G401 (cell line): Measurements from ENCODE around the gene RYR2. TPM values are rescaled to one million over a fixed set of nuclear protein-coding genes. Genes with fewer than 3 reads are reported as not detected.

ENCODE experiments used
- DNase-seq: peaks from one replicate; pipeline ENCODE4 v3.0.0-alpha.2; 2015; ENCODE audit warnings: low spot score
- in situ Hi-C: cut with HindIII; loops from 2 replicates; pipeline ENCODE4 v1.10.0; 2016; ENCODE audit warnings: low sequenced_read_pairs, mixed read lengths
- total RNA-seq: library from RNA; depleted of rRNA; stranded (reverse); fragments of >200 nt; shearing (Covaris generic); gene quantifications from 2 replicates; pipeline ENCODE4 v1.2.3, GENCODE V29; 2014

RYR2 gene
- total RNA-seq, 1 experiment from 2014 or later = not detected

DNA sequence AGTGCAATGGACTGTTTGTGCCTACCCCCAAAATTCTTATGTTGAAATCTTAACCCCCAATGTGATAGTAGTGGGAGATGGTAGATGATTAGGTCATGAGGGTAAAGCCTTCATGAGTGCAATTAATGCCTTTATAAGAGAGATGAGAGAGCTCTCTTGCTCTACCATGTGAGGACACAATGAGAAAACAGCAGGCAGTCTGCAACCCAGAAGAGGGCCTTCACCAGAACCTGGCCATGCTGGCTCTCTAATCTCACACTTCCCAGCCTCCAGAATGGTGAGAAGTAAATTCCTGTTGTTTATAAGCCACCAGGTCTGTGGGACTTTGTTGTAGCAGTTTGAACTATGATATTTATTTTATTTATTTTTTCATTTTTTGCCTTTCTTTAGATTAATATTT lies 21.0 kb downstream of the RYR2 start:
- in situ Hi-C loops = no loop called here
- no peak for DNase-seq

- in situ Hi-C loops = no loop called here
- no peak for DNase-seq
Observed at GRCh38 chr1:237065903-237066302, 23.9 kb downstream of the RYR2 start.

DNA sequence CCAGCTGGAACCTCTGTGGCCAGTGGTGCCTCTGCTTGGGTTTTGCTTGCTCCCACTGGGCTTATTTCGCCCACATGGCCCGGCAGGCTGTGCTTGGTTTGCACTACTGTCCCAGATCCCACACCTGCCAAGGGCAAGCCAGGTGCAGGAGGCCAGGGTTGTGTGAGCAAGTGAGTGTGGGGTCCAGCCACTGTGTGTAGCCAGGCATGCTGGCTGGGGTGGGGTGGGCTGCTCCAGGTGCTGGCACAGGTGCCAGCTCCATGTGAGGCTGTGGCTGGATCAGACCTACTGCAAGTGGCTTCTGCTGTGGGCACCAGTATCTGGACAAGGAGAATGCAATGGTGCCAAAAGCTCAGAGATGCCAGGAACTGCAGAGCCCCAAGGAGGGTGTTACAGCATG lies 28.5 kb downstream of the RYR2 start:
- in situ Hi-C loops = no loop called here
- no peak for DNase-seq

- no peak for DNase-seq
- in situ Hi-C loops = no loop called here
Observed at GRCh38 chr1:237071641-237072420, 29.8 kb downstream of the RYR2 start.

DNA sequence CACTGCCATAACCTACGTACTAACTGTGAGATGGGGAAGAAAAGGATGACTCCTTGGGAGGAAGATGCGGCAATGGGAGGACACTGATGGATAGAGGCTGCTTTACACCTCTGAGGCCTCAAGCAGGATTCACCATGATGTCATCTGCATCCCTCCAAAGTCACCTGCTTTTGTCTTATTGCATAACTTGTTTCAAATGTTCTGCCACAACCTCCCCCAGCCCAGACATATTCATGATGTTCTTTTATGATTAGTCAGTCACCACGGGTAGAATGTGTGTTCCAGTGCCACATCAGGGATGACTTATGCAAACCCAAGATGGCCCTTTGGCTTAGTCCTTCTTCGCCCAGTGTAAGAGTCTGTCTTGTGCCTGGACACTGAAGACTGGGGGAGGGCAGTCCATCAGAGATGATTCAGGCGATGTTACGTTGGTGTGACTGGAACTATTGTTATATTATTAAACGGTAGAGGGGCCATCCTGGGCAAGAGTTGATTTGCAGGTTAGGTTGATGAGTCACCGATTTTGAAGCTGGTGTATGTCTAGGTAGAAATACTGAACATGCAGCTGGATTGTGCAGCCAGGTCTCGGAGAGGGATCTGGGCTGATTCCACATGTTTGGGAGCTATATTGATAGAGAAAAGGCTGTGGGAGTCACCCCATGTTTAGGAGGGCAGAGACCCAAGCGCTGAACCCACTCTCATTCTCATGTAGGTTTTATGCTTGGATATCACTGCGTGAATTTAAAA lies 32.6 kb downstream of the RYR2 start:
- DNase-seq = no peak
- in situ Hi-C loops = no loop called here

GRCh38 chr1:237084341-237085077 lies 42.5 kb downstream of the RYR2 start:
- in situ Hi-C loops = no loop called here
- DNase-seq = peak; percentile 93

- peak; percentile 83 for DNase-seq
- in situ Hi-C loops = no loop called here
Observed at GRCh38 chr1:237091691-237092090, 49.7 kb downstream of the RYR2 start.

GRCh38 chr1:237093691-237094090 lies 51.7 kb downstream of the RYR2 start:
- DNase-seq = no peak
- in situ Hi-C loops = no loop called here

DNA sequence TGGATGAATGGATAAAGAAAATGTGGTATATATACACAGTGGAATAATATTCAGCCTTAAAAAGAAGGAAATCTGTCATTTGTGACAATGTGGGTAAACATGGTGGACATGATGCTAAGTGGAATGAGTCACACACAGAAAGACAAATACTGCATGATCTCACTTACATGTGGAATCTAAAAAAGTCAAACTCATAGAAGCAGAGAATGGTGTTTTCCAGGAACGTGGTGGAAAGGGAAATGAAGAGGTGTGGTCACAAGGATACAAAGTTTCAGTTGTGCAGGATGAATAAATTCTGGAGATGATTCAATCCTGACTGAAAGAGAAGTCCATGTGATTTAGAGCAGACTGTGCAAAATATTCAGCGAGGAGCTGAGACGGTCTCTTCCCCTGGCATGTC lies 56.6 kb downstream of the RYR2 start:
- DNase-seq = no peak
- in situ Hi-C loops = no loop called here

- in situ Hi-C loops = no loop called here
Observed at GRCh38 chr1:237103021-237103420, 61.0 kb downstream of the RYR2 start.

DNA sequence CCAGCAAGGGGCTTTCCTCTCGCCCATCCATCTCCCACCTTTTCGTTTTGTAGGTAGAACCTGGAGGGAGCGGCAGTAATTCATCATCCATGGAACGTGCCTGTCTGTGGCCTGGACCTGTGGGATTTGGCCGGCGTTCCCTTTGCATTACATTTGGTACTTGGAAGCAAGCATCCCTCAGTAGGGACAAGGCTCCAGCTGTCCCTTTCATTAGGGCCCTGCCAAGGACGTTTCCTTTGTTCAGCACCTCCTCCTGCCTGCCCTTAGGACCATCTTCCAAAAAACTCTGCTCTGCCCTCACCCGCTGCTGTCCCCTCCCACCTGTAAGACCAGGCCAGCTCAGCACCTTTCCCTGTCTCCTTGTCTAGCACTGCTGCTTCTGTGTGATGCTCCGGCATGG lies 62.1 kb downstream of the RYR2 start:
- in situ Hi-C loops = no loop called here
- peak; percentile 91 for DNase-seq

More at GRCh38 chr1:237103021-237103420, 61.0 kb downstream of the RYR2 start:
- no peak for DNase-seq

DNA sequence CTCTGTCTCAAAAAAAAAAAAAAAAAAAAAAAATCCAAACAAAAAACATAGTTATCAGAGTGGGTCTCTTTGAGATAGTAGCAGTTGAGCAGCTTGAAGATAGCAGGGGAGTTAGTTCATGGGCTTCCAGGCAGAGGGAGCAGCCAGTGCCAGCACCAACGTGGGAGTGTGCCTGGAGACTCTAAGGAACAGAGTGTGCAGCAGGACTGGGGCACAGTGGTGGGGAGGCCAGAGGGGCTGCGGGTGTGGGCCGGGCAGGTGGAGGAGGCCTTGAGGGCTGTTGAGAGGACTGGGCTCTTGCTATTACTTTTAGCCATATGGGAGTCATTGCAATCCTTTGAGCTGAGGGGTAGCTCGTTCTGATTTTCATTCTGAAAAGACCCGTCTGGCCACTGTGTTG lies 63.8 kb downstream of the RYR2 start:
- in situ Hi-C loops = no loop called here
- DNase-seq = peak; percentile 72

- in situ Hi-C loops = no loop called here
- peak; percentile 64 for DNase-seq
Observed at GRCh38 chr1:237108297-237109040, 66.5 kb downstream of the RYR2 start.

GRCh38 chr1:237111807-237112206 lies 69.8 kb downstream of the RYR2 start:
- no peak for DNase-seq
- in situ Hi-C loops = no loop called here

DNA sequence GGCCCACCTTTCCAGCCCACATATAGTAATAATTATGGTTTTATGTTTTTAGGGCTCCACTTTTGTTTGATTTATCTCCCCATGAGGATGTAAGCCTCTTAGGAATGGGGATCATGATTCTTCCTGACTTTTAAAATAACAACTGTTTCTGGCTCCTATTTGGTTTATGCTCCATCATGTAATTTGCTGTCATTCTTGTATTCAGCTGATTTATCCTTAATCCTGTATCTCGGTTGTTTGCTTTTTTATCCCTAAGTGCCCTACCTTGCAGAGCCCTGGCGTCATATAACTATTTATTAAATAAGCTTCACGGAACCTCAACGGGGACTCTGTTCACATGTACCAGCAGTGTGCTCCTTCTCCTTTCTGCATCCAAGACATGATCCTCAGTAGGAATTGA lies 70.7 kb downstream of the RYR2 start:
- DNase-seq = no peak
- in situ Hi-C loops = no loop called here

- no peak for DNase-seq
Observed at GRCh38 chr1:237115035-237115434, 73.1 kb downstream of the RYR2 start.

DNA sequence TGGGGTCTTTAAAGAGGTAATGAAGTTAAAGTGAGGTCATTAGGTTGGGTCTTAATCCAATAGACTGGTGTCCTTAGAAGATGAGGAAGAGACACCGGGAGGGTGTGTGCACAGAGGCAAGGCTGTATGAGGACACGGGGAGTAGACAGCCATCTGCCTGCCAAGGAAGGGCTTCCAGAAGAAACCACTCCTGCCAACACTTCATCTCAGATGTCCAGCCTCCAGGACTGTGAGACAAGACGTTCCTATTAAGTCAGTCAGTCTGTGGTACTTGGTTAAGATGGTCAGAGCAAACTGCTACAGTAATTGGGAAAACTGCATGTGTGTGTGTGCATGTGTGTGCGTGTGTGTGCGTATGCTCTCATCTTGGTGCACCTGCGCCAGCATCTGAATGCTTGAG lies 77.1 kb downstream of the RYR2 start:
- in situ Hi-C loops = no loop called here
- DNase-seq = no peak

More at GRCh38 chr1:237115035-237115434, 73.1 kb downstream of the RYR2 start:
- in situ Hi-C loops = no loop called here

DNA sequence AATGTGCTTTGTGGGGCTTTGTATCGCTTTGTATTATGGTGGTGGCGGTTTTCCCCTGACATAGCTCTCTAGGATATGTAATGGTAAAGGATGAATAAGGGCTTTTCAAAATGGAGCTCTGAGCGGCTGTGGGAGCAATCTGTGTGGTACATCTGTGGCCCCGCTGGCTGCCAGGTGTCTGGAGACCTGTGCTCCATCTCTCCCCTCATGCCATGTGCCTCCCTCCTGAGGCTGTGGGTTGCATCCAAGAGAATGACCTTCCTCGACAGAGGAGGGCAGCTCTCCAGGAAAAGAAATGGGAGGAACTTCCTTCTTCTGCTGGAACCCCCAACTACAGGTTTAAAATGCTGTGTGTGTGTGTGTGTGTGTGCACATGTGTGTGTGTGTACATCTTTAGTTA lies 78.7 kb downstream of the RYR2 start:
- in situ Hi-C loops = no loop called here
- DNase-seq = no peak

GRCh38 chr1:237124856-237125462 lies 83.0 kb downstream of the RYR2 start:
- DNase-seq = no peak
- in situ Hi-C loops = no loop called here
